Activated CD4-positive, alpha-beta T cell treated with anti-CD3 and anti-CD28 coated beads, Interleukin-2, Interleukin-6, amounts not matched to agents 100 ng/mL and 50 ng/mL, durations not matched to agents 16 hours and 8 hours (primary cell): ENCODE data around the gene MT1B.

Experiments
- DNase-seq: peaks from one replicate; pipeline ENCODE4 v3.0.0-alpha.2; 2020

The MT1B gene

DNA sequence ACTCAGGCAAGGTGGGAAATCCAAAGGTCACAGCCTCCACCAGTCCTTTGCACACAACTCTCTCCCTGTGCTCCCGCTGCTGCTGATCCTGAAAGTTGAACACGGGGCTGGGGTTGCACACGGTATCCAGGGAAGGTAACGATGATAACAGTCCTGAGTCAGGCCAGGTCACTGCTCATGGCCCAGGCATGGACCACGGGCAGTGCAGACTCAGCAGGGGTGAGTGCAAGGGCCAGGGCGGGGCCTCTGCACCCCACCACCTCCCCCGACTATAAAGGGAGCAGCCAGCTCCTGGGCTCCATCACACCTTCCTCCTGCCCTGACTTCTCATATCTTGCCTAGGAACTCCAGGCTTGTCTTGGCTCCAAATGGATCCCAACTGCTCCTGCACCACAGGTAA, at the start of gene MT1B:
Gene MT1B, plus strand, starts transcription at position 301 of the 400 bp plus-strand sequence. Its CDS starts 68 bp downstream, at position 369.
- DNase-seq = no peak

DNA sequence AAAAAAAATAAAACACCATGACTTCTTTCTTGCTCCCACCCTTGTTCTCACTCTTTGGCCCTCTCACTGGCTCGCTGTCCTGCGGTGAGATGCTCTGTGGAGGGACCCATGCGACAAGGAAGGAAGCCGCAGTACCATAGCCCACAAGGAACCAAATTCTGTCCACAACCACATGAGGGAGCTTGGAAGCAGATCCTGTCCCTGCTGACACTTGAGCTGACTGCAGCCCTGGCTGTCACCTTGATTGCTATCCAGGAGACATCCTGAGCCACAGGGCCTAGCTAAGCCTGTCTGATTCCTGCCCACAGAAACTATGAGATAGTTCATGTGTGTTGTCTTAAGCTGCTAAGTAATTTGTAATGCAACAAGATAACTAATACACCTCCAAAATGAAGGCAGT, 48.1 kb upstream of the MT1B start:
- no peak for DNase-seq

DNA sequence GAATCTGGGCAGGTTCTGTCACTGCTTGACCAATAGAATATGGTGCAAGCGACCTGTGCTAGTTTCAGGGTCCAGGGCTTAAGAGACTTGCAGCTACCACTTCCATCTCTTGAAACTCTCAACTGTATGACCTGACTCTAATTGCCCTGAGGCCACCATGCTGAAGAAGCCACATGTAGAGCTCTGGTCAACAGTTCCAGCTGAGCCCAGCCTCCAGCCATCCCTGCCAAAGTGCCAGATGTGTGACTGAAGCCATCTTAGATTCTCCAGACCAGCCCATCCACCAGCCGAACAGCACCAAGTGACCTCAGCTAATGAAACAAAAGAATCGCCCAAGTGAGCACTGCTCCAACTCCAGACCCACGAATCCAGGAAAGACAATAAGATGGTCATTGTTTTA, 46.7 kb upstream of the MT1B start:
- no peak for DNase-seq

DNA sequence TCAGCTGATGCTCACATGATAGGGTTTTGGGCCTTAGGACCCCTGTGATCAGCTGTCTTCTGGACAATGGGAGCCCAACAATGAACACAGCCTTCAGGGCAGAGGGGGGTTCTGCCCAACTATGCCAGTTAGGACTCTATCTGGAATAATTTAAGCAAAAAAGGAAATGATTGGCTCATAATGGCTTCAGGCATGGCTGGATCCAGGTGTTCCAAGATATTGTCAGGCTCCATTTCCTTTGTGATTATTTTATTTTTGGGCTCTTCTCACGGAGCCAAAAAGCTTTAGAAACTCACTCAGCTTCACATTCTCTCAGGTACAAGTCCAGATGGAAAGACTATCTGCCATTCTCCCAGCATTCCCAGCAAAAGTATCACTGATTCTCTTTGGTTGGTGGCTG, 46.2 kb upstream of the MT1B start:
- no peak for DNase-seq

DNA sequence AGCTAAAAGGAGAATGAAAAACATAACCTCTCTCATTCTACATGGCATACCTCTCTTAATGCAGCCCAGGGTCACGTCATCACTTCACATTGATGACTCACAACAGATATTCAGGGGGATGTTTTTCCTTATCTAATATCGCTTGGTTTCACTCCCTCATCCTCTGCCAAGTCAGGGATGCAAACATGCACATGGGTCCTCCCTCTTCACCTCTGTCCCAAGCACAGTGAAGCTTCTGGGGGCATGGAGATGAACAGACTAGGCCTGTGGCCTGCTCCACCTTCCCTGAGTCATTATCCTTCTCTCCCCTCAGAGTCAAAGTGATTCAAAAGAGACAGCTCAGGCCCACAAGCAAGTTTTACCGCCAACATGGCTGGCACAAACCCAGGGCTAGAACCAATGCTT, 45.6 kb upstream of the MT1B start:
- DNase-seq = no peak

DNA sequence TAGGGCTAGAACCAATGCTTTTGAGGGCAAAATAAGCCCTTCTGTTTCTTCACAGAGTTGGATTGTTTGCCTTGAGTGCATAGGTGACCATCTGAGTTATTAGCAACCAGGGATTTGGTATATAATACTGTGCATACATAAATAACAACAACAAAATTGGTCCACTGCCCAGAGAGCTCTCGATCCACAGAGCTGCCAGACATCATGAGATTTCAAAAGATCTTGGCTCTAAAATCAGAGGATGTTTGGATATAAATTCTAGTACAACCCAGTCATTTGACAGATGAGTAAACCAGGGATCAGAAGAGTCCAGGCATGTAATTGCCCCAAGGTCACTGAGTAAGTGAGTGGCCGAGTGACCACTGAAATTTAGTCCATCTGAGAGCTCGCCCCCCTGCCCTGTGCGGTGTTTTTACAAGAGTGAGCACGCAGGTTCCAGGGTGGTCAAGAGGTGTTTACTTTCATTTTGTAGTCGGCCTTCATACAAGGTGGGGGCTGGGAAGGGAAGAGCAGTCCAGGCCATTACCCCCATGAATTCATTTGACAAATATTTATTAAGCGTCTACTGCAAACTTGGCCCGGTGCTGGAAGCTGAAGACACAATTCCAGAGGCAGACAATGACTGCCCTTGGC, 45.1 kb upstream of the MT1B start:
- DNase-seq = no peak

DNA sequence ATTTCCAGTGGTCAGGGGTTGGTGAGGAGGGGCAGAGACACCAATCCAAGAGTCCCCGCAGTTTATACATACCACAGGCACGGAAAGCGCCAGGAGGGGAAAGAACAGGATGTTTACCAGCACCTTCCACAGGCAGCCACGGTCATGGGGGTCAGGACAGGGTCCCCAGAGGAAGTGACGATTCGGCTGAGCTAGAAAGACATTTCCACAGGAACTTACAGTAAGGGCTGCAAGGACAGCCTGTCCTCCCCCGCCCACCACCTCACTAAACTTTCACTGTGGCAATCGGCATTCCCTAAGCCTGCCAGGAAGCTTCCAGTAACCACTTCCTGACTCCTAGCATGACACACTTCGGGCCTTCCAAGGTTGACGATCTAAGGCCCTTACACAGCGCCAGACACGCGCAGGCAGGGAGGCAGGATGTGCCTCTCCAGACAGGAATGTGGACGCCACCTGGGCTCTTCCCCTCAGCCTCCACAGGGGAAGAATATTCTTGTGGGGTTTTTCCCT, 44.5 kb upstream of the MT1B start:
- DNase-seq = no peak

DNA sequence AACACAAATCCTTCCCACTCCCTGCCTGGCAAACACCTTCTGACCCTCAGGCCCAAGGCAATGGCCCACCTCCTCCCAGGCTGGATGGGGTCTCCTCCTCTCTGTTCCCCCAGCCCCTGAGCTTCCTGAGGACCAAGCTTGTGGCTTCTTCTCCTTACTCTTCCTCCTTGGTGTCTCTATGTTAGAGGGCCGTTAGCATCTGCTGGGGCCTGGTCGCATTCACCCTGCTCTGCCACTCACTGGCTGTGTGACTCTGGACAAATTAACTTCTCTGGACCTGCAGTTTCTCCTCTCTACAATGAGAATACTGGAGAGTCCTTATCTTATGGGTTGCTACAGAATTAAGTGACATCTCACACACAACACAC, 44.0 kb upstream of the MT1B start:
- no peak for DNase-seq

DNA sequence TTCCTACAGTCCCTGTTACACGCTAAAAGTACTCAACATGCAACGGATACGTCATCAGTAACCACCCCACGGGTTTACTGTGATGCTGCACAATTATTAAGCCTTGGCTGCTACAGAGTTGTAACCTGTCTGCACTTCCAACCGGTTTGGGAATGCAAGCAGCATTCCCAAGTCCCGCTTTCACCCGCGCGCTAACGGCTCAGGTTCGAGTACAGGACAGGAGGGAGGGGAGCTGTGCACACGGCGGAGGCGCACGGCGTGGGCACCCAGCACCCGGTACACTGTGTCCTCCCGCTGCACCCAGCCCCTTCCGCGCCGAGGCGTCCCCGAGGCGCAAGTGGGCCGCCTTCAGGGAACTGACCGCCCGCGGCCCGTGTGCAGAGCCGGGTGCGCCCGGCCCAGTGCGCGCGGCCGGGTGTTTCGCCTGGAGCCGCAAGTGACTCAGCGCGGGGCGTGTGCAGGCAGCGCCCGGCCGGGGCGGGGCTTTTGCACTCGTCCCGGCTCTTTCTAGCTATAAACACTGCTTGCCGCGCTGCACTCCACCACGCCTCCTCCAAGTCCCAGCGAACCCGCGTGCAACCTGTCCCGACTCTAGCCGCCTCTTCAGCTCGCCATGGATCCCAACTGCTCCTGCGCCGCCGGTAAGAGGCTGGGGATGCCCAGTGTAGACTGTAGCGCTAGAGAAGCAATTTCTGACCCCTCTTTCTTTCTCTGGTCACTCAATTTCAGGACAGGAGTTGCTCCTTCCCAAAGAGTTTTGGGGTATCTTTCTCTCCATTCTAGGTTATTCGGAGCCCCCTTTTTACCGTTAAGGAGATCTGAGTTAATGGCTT, 43.4 kb upstream of the MT1B start, which contains the start of gene MT2A:
Gene MT2A, plus strand, starts transcription at position 542 of the 833 bp plus-strand sequence. Its CDS starts 72 bp downstream, at position 614.
- peak; percentile 95 for DNase-seq

DNA sequence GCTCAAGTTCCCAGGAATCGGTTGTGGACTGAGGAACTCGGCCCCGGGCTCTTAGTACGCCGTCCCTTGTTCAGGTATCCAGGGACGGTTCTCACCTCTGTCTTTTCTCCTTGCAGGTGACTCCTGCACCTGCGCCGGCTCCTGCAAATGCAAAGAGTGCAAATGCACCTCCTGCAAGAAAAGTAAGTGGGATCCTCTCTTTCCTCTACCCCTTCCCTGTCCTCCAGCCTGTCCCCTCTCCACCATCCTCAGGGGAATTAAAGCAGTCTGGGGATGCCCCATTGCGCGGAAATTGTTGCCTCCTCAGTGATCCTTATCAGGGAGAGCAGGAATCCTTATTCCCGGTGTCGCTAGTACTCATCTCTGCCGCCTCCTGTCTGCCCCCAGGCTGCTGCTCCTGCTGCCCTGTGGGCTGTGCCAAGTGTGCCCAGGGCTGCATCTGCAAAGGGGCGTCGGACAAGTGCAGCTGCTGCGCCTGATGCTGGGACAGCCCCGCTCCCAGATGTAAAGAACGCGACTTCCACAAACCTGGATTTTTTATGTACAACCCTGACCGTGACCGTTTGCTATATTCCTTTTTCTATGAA, 42.7 kb upstream of the MT1B start:
- no peak for DNase-seq

DNA sequence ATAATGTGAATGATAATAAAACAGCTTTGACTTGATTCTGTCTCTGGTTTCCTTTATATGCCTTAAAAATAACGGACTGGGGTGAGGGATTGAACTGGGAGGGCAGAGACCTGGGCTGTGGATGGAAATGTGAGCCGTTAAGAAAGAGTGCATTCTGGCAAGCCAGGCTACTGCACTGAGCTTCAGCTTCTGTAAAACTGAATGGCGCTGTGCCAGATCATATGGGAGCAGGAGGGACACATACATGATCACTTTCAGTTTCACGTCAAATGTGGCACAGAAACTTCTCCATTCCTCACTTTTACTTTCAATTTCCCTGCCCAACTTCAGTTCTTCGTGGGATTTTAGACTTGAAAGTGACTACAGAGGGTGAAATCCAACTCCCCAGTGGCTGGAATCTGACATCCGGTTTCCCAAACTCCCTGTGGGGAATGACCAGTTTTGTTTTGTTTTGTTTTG, 42.2 kb upstream of the MT1B start:
- DNase-seq = peak; percentile 87

DNA sequence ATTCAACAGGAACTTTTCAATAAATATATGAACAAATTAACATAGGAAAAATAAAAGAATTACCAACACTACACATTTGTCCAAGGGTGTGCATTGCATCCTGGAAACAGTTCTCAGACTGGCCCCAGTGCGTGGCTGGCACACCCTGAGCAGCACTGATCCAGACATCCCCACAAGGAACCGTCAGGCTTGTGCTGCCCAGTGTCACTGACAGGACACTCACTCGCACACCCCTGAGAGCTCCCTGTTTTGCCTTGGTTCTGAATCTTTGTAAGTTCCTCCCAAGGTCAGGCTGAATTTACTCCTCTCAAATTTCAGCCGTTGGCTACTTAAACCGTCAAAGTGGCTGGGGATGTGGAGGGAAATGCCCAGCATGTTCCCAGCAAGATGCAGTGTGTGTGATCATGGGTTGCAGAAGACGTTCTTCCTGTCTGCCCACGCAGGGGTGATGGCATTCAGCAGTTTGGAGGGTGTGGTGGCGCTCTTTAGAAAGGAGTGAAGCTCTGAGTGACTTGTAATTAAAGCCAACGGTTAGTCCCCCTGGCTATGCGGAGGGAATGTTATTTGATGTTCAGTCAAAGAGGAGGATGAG, 41.6 kb upstream of the MT1B start:
- DNase-seq = peak; percentile 80

DNA sequence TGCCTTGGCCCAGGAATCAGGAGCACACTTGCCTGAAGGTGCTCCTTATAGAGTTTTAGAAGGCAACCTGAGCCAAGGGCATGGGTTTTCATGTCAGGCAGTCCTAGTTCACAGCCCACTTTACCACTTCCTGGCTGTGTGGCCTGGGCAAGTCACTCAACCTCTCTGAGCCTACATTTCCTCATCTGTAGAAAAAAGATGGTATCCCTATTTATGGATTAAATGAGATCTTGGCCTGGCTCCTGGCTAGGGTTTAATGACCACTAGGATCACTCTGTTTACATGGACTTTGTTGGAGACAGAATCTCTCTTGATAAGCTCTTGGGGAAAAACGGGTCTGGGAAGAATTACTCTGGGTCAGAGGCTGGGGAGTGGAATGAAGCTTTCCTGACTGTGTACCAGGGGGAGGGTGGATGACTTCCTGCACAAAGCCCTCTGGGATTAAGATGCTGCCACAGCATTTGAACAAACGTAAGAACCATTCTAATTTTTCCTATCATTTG, 41.0 kb upstream of the MT1B start:
- peak; percentile 63 for DNase-seq

DNA sequence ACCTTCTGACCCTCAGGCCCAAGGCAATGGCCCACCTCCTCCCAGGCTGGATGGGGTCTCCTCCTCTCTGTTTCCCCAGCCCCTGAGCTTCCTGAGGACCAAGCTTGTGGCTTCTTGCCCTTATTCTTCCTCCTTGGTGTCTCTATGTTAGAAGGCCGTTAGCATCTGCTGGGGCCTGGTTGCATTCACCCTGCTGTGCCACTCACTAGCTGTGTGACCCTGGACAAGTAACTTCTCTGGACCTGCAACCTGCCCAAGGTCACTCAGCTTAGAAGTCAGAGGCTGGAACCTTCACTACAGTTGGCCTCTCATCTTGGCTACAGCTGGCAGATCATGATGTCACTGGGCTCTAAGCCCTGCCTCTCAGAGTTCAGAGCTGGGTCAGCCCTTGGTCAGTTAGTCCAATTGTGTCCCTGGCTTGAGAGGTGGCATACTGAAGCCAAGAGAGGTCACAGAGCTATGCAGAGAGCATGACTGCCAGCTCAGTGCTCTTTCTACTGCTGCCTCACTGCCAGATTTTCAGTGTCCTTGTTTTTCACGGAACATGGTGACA, 40.3 kb upstream of the MT1B start:
- no peak for DNase-seq

DNA sequence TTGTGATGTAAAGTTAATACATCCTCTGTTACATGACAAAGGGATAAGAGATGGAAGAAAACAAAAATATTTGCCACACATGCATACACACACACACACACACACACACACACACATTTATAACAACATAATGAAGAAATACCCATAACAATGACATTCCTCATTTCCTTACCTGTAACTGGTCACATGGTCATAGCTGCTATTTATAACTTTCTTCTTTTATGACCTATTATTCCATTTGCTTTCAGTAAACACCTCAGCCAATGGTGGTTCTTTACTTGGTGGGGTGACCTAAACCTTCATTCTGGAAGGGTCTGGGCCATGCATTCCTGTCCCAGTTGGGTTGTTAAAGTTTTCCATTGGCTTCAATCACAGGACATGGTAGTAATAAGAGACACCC, 38.0 kb upstream of the MT1B start:
- no peak for DNase-seq

DNA sequence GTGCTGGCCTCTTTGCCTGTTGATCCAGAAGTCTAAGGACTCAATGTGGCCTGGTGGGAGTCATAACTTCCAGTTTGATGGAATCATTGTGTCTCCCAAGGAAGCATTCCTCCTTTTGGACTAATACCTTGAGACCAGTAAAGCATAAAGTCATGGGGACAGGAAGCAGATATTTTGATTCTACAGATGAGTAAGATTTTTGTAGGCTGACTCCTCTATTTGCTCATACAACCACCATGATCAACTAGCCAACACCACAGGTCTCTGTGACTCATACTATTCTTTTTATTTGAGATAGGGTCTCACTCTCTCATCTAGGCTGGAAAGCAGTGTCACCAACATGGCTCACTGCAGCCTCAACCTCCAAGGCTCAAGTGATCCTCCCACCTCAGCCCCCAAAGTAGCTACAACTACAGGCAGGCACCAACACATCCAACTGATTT, 37.1 kb upstream of the MT1B start:
- DNase-seq = peak; percentile 80

DNA sequence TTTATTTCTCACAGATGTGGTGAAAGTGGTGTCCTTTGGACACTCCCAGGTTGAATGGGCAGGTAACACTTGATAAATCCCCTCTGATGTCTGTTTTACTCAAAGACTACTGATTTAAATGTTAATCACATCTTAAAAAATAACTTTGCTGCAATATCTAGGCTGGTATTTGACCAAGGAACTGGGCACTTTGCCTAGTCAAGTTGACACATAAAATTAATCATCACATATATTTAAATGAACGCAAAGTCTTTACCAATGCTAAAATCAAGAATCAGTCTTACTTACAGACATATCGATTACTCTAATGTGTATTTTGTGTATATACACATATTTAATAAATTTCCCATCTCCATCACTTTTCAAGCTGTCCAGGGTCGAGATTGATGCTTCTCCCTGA, 36.3 kb upstream of the MT1B start:
- DNase-seq = no peak

DNA sequence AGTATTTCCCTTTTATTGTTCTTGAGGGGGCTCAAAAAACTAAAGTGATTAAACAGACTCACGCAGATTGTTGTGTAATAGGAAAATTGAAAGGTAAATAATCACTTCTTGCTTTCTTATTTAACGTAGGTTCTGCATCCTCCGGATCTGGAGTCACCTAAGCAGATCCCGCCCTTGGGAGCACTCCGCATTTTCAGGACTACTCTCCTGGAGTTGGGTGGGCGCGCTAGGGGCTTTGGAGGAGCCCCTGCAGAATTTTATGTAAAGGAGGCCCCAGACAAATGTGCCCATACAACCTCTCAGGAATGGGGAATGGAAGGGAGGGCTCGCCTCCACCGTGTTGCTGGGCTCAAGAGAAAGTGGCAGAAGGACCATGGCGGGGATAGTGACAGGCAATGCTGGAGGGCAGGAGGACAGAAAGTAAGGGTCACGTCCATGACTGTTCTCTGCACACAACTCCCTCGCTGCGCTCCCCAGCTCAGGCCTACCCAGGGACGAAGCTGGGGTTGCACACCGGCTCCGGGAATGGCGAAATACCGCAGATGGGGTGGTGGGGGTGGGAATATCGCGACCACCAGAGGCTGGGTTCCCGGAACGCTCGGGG, 35.0 kb upstream of the MT1B start:
- DNase-seq = no peak

DNA sequence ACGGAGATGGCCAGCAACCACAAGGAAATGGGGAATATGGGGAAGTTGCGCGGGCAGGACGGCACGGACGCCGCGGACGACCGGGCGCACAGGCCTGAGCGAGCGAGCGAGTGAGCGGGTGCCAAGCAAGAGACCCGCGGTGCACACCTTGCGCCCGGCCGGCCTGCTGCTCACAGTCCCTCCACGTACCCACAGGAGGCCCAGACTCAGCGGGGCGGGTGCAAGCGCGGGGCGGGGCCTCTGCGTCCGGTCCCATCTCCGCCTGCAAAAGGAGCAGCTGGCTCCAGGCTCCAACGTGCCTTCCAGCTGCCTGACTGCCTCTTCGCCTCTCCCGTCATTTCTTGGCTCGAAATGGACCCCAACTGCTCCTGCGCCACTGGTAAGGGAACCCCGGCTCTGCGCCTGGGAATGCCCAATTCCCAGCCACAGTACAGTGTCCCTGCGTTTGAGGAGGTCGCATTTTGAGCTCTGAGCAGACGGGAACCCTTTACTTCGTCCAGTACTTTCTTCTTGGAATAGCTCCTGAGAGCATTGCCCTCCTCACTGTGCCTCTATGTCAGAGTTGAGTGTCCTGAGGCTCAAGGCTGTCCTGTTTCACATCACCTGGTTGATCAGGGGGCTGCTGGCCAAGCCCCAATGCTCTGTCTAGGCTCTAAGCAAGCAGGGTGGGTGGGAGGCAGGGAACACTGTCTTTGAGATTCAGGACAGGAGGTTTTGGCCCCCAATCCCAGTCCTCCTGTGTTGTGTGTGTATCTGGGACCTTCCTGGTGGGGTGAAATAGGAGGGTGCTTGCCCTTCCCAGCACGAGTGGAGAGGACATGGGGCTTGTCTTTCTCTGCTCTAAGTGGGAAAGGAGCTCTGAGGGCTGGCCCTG, 34.2 kb upstream of the MT1B start:
- peak; percentile 73 for DNase-seq

DNA sequence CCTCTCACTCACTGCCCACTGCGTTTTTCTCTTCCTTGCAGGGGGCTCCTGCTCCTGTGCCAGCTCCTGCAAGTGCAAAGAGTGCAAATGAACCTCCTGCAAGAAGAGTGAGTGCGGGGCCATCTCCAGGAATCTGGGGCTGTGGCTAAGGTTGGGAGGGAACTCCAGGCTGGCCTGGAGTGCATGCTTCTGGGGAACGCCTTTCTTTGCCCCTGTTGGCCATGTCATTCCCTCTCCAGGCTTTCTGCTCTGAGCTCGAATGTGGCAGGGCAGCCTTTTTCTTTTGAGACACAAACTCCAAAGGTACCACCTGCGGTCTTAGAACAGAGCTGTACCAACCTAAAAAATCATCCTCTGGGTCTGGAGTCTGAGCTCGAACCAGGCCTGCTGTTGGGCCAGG, 33.5 kb upstream of the MT1B start:
- no peak for DNase-seq

DNA sequence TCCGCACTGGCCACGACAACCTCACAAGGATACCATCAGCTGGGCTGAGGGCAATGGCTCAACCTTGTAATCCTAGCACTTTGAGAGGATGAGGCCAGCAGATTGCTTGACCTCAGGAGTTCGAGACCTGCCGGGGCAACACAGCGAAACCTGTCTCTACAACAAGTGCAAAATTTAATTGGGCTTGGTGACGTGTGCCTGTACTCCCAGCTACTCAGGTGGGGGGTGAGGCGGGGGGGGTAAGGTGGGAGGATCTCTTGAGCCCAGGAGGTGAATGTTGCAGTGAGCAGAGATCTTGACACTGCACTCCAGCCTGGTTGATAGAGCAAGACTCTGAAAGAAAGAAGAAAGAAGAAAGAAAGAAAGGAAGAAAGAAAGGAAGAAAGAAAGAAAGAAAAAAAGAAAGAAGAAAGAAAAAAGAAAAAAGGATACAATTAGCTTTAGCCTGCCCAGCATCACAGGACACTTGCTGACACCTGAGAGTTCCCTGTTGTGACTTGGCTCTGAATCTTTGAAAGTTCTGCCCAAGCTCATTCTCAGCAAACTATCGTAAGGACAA, 31.3 kb upstream of the MT1B start:
- DNase-seq = no peak
